Subcutaneous preadipocyte (primary cell): Measurements from ENCODE around the gene ZC3HAV1. TPM values are rescaled to one million over a fixed set of nuclear protein-coding genes. Genes with fewer than 3 reads are reported as not detected.

Experiments
- total RNA-seq: library from RNA; depleted of rRNA; stranded (reverse); fragments of >200 nt; gene quantifications from 2 replicates; pipeline ENCODE4 v1.2.3, GENCODE V29; 2012

ZC3HAV1 gene
- 37.8 and 52.2 TPM in 2 replicates for total RNA-seq

GRCh38 chr7:139109188-139109982, at the start of gene ZC3HAV1:
Gene ZC3HAV1 (minus strand): TSS chr7:139109720. CDS start chr7:139109331, 389 bp downstream.

GRCh38 chr7:139035586-139036353, 73.8 kb downstream of the ZC3HAV1 start, which contains the start of gene ZC3HAV1L:
Gene ZC3HAV1L (minus strand): TSS chr7:139036042. CDS start chr7:139036017, 25 bp downstream.

Other genes with a start within 250 kb of the ZC3HAV1 start
- gene KIAA1549, start 128.3 kb downstream of the ZC3HAV1 start, total RNA-seq, result 0.37 and 1.2 TPM in 2 replicates
- gene ZC3HAV1L, start 73.7 kb downstream of the ZC3HAV1 start, total RNA-seq, result 14.5 and 15.1 TPM in 2 replicates
- gene UBN2, start 121.5 kb upstream of the ZC3HAV1 start, total RNA-seq, result 4.8 and 5.5 TPM in 2 replicates
- gene FMC1, start 231.6 kb upstream of the ZC3HAV1 start, total RNA-seq, result 6.8 and 13.2 TPM in 2 replicates